ENCODE measurements around the gene DNAH10.

Gene DNAH10

GRCh38 chr12:123919980-123920360 is 157.9 kb downstream of the DNAH10 start:
- no peak for DNase-seq (ENCODE audit: low spot score)
- Histone ChIP-seq H3K4me3 (no peak overlapping the region), H3K27ac (no peak overlapping the region)
- TF ChIP-seq, protein P1, sequence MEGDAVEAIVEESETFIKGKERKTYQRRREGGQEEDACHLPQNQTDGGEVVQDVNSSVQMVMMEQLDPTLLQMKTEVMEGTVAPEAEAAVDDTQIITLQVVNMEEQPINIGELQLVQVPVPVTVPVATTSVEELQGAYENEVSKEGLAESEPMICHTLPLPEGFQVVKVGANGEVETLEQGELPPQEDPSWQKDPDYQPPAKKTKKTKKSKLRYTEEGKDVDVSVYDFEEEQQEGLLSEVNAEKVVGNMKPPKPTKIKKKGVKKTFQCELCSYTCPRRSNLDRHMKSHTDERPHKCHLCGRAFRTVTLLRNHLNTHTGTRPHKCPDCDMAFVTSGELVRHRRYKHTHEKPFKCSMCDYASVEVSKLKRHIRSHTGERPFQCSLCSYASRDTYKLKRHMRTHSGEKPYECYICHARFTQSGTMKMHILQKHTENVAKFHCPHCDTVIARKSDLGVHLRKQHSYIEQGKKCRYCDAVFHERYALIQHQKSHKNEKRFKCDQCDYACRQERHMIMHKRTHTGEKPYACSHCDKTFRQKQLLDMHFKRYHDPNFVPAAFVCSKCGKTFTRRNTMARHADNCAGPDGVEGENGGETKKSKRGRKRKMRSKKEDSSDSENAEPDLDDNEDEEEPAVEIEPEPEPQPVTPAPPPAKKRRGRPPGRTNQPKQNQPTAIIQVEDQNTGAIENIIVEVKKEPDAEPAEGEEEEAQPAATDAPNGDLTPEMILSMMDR (IDR thresholded peaks at IDR 0.05), result no peak

DNA sequence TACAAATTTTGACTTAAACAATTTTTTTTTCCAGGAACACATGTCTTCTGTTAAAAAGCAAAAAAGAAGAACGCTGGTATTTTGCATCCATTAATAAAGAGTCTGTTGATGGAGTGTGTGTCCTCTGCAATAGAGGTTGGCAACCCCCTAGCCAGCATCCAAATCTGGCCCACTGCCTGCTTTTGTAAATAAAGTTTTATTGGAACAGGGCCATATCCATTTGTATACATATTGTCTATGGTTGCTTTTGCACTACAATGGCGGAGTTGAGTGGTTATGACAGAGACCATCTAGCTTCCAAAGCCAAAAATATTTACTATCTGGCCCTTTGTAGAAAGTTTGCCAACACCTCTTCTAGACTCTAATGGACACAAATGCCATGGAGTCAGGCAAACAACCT is 160.9 kb downstream of the DNAH10 start:
- Histone ChIP-seq H3K27ac (no peak overlapping the region), H3K4me3 (no peak overlapping the region)
- TF ChIP-seq, protein P1 (IDR thresholded peaks at IDR 0.05), result no peak
- DNase-seq (ENCODE audit: low spot score), result no peak

DNA sequence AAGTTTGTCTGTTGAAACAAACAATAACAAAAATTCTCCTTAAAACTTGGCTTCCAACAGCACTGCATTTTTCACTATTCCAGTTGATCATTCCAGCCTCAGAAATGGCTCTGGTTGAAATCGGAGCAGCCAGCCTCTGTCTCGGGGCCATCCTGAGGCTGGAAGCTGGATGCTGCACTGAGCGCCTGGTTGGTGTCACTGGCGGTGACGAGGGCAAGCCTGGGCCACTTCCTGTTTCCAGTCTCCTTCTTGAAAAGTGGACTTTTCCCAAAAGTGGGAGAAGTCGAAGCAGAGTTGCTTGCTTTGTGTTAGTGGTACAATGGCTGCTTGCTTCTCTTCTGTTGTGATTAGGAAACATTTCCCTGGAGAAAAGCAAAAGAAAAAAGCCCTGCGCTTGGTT is 161.8 kb downstream of the DNAH10 start:
- no peak overlapping the region for H3K27ac ChIP-seq
- TF ChIP-seq, protein P1 (IDR thresholded peaks at IDR 0.05), result no peak
- DNase-seq (ENCODE audit: low spot score), result no peak
- H3K4me3 ChIP-seq, result no peak overlapping the region

- Histone ChIP-seq H3K27ac (no peak overlapping the region), H3K4me3 (no peak overlapping the region)
- TF ChIP-seq, protein P1 (IDR thresholded peaks at IDR 0.05), result no peak
- no peak for DNase-seq (ENCODE audit: low spot score)
Observed at GRCh38 chr12:123924539-123924938, 162.4 kb downstream of the DNAH10 start.

DNA sequence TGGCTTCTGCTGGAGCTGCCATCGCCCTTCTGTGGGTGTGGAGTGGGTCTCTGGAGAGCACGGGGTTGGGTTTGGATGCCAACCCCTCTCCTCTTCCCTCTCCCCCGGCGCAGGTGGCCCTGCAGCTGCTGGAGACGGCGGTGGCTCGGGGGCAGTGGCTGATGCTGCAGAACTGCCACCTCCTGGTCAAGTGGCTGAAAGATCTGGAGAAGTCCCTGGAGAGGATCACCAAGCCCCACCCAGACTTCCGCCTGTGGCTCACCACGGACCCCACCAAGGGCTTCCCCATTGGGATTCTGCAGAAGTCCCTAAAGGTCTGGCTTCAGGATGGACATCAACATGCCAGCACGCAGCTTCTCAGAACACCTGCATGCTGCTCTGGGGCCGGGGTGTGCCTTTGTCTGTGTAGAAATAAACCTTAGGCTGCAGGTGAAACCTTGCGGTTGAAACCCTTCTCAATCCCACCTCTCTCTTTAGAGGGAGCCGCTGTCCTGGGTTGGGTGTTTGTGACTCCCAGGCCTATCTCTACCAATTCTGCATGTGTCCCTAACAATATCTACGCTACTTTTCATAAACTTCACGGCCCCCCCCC is 166.3 kb downstream of the DNAH10 start:
- TF ChIP-seq, protein P1 (IDR thresholded peaks at IDR 0.05), result no peak
- DNase-seq (ENCODE audit: low spot score), result no peak
- no peak overlapping the region for H3K27ac ChIP-seq
- no peak overlapping the region for H3K4me3 ChIP-seq

GRCh38 chr12:123928897-123929296 is 166.8 kb downstream of the DNAH10 start:
- Histone ChIP-seq H3K4me3 (no peak overlapping the region), H3K27ac (no peak overlapping the region)
- DNase-seq (ENCODE audit: low spot score), result no peak
- TF ChIP-seq, protein P1 (IDR thresholded peaks at IDR 0.05), result no peak

DNA sequence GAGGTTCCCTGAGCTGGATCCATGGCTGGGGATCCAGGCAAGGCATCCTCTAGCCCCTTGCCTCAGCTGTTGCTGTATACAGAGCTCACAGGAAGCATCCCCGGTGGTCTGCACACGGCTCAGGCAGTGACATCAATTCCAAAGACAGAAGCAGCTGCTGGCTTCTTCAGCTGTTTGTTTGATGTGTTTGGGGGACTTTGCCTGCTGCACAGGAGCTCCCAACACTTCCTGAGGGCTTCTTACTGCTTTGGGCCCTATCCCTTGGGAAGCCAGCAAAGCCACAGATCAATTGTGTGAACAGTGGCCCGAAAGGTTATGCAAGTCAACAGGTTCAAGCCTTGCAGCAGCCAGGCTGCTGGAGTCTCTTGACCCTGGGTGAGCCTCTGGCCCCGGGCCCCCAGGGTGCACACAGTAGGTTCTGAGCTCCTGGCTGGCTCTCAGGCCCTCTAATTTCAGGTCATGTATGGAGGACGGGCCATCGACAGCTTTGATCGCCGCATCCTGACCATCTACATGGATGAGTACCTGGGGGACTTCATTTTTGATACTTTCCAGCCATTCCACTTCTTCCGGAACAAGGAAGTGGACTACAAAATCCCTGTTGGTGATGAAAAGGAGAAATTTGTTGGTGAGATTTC is 168.0 kb downstream of the DNAH10 start:
- no peak overlapping the region for H3K4me3 ChIP-seq
- H3K27ac ChIP-seq, result no peak overlapping the region
- TF ChIP-seq, protein P1 (IDR thresholded peaks at IDR 0.05), result no peak
- DNase-seq (ENCODE audit: low spot score), result no peak
